Measurements from ENCODE around the gene ZKSCAN3.

The ZKSCAN3 gene

GRCh38 chr6:28380381-28380780 is 30.6 kb downstream of the ZKSCAN3 start:
- no peak overlapping the region for H3K27ac ChIP-seq
- TF ChIP-seq CTCF (conservative IDR thresholded peaks at IDR 0.05) = no peak
- TF ChIP-seq ZFX (IDR thresholded peaks at IDR 0.05) = no peak

- TF ChIP-seq CTCF (conservative IDR thresholded peaks at IDR 0.05) (peak; percentile 84), ZFX (IDR thresholded peaks at IDR 0.05) (no peak; the same call in 1 of the 2 replicates)
- peak overlapping the region; percentile 67 for H3K27ac ChIP-seq
Observed at GRCh38 chr6:28383235-28384142, 33.7 kb downstream of the ZKSCAN3 start.

- no peak for TF ChIP-seq ZFX (IDR thresholded peaks at IDR 0.05)
- H3K27ac ChIP-seq = no peak overlapping the region
Observed at GRCh38 chr6:28384143-28384533, 34.4 kb downstream of the ZKSCAN3 start.

- no peak overlapping the region for H3K27ac ChIP-seq
- TF ChIP-seq CTCF (conservative IDR thresholded peaks at IDR 0.05) = no peak
- TF ChIP-seq ZFX (IDR thresholded peaks at IDR 0.05) = no peak
Observed at GRCh38 chr6:28390688-28391087, 40.9 kb downstream of the ZKSCAN3 start.

- no peak overlapping the region for H3K27ac ChIP-seq
- TF ChIP-seq ZFX (IDR thresholded peaks at IDR 0.05) (no peak), CTCF (conservative IDR thresholded peaks at IDR 0.05) (peak; percentile 67)
Observed at GRCh38 chr6:28393912-28394662, 44.3 kb downstream of the ZKSCAN3 start.

- H3K27ac ChIP-seq = no peak overlapping the region
- TF ChIP-seq CTCF (conservative IDR thresholded peaks at IDR 0.05) (no peak), ZFX (IDR thresholded peaks at IDR 0.05) (no peak)
Observed at GRCh38 chr6:28395918-28396317, 46.2 kb downstream of the ZKSCAN3 start.

GRCh38 chr6:28399350-28400121 is 49.8 kb downstream of the ZKSCAN3 start, which contains the start of gene ZSCAN12:
TSS of gene ZSCAN12 (minus strand) at chr6:28399747. CDS start at chr6:28398405, 1,342 bp downstream.
- no peak within 1 kb of the TSS for H3K27ac ChIP-seq
- TF ChIP-seq ZFX (IDR thresholded peaks at IDR 0.05) = no peak
- TF ChIP-seq CTCF (conservative IDR thresholded peaks at IDR 0.05) = no peak
